Measurements from ENCODE around the gene BRICD5.

- TF ChIP-seq, protein P1, sequence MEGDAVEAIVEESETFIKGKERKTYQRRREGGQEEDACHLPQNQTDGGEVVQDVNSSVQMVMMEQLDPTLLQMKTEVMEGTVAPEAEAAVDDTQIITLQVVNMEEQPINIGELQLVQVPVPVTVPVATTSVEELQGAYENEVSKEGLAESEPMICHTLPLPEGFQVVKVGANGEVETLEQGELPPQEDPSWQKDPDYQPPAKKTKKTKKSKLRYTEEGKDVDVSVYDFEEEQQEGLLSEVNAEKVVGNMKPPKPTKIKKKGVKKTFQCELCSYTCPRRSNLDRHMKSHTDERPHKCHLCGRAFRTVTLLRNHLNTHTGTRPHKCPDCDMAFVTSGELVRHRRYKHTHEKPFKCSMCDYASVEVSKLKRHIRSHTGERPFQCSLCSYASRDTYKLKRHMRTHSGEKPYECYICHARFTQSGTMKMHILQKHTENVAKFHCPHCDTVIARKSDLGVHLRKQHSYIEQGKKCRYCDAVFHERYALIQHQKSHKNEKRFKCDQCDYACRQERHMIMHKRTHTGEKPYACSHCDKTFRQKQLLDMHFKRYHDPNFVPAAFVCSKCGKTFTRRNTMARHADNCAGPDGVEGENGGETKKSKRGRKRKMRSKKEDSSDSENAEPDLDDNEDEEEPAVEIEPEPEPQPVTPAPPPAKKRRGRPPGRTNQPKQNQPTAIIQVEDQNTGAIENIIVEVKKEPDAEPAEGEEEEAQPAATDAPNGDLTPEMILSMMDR (IDR thresholded peaks at IDR 0.05) = no peak
- no peak for TF ChIP-seq POLR2A (IDR thresholded peaks at IDR 0.05)
Observed at GRCh38 chr16:2230376-2230775, 19.7 kb upstream of the BRICD5 start.

Measured in testis (tissue), 2 donors.